Measurements from ENCODE around the gene MTAP. TPM values are rescaled to one million over a fixed set of nuclear protein-coding genes. Genes with fewer than 3 reads are reported as not detected.
A peak's percentile ranks its signal among the peaks of the same experiment; 100 is the strongest.
"Not testable (repeated sequence)": the region's sequence is repeated elsewhere in the genome, so short reads cannot be mapped to it uniquely, and the experiment has no call there.

The MTAP gene
- total RNA-seq, 1 donor from 2014 or later = 58.1 TPM

- Mint-ChIP-seq H3K36me3 (ENCODE audit: low read depth) (peaks cover 6% of the 10 kb centered on the region), H3K27me3 (no peaks in the 10 kb centered on the region), H3K9me3 (peaks cover 6% of the 10 kb centered on the region), H3K4me3 (no peak overlapping the region), H3K27ac (no peak overlapping the region), H3K4me1 (peaks cover 4% of the 10 kb centered on the region)
- no peak for DNase-seq
- intact Hi-C loops (cut with micrococcal nuclease) = no loop called here
Observed at GRCh38 chr9:21927752-21928151, 125.3 kb downstream of the MTAP start.

- no peak for DNase-seq
- no peak overlapping the region for H3K4me3 Mint-ChIP-seq
- intact Hi-C loops (cut with micrococcal nuclease) = no loop called here
- peaks cover 4% of the 10 kb centered on the region for H3K4me1 Mint-ChIP-seq
- H3K27me3 Mint-ChIP-seq = no peaks in the 10 kb centered on the region
- peaks cover under 1% of the 10 kb centered on the region for H3K9me3 Mint-ChIP-seq
- peaks cover 6% of the 10 kb centered on the region for H3K36me3 Mint-ChIP-seq (ENCODE audit: low read depth)
- H3K27ac Mint-ChIP-seq = no peak overlapping the region
Observed at GRCh38 chr9:21931428-21931827, 129.0 kb downstream of the MTAP start.

- Mint-ChIP-seq H3K4me1 (no peaks in the 10 kb centered on the region), H3K4me3 (no peak overlapping the region), H3K36me3 (ENCODE audit: low read depth) (peaks cover 6% of the 10 kb centered on the region), H3K27ac (no peak overlapping the region), H3K9me3 (no peaks in the 10 kb centered on the region), H3K27me3 (no peaks in the 10 kb centered on the region)
- intact Hi-C loops (cut with micrococcal nuclease) = no loop called here
- DNase-seq = no peak
Observed at GRCh38 chr9:21933281-21933680, 130.8 kb downstream of the MTAP start.

GRCh38 chr9:21933865-21934264 is 131.4 kb downstream of the MTAP start:
- Mint-ChIP-seq H3K27ac (no peak overlapping the region), H3K4me1 (no peaks in the 10 kb centered on the region), H3K27me3 (no peaks in the 10 kb centered on the region), H3K9me3 (no peaks in the 10 kb centered on the region), H3K36me3 (ENCODE audit: low read depth) (peaks cover 6% of the 10 kb centered on the region), H3K4me3 (no peak overlapping the region)
- intact Hi-C loops (cut with micrococcal nuclease) = no loop called here
- no peak for DNase-seq

- H3K4me1 Mint-ChIP-seq = no peaks in the 10 kb centered on the region
- peaks cover 6% of the 10 kb centered on the region for H3K36me3 Mint-ChIP-seq (ENCODE audit: low read depth)
- intact Hi-C loops (cut with micrococcal nuclease) = no loop called here
- H3K9me3 Mint-ChIP-seq = no peaks in the 10 kb centered on the region
- peaks cover 3% of the 10 kb centered on the region for H3K27me3 Mint-ChIP-seq
- no peak for DNase-seq
- H3K27ac Mint-ChIP-seq = no peak overlapping the region
- no peak overlapping the region for H3K4me3 Mint-ChIP-seq
Observed at GRCh38 chr9:21935631-21936030, 133.2 kb downstream of the MTAP start.

- peaks cover 5% of the 10 kb centered on the region for H3K27me3 Mint-ChIP-seq
- intact Hi-C loops (cut with micrococcal nuclease) = no loop called here
- H3K4me1 Mint-ChIP-seq = no peaks in the 10 kb centered on the region
- no peaks in the 10 kb centered on the region for H3K9me3 Mint-ChIP-seq
- H3K4me3 Mint-ChIP-seq = no peak overlapping the region
- no peak for DNase-seq
- H3K27ac Mint-ChIP-seq = no peak overlapping the region
- peaks cover 3% of the 10 kb centered on the region for H3K36me3 Mint-ChIP-seq (ENCODE audit: low read depth)
Observed at GRCh38 chr9:21936161-21936560, 133.7 kb downstream of the MTAP start.

- Mint-ChIP-seq H3K4me1 (no peaks in the 10 kb centered on the region), H3K36me3 (ENCODE audit: low read depth) (no peaks in the 10 kb centered on the region), H3K4me3 (no peak overlapping the region), H3K27me3 (peaks cover 30% of the 10 kb centered on the region), H3K27ac (no peak overlapping the region), H3K9me3 (no peaks in the 10 kb centered on the region)
- no peak for DNase-seq
- intact Hi-C loops (cut with micrococcal nuclease) = no loop called here
Observed at GRCh38 chr9:21941337-21941995, 139.0 kb downstream of the MTAP start.

- Mint-ChIP-seq H3K27me3 (peaks cover 42% of the 10 kb centered on the region), H3K4me1 (no peaks in the 10 kb centered on the region), H3K4me3 (no peak overlapping the region), H3K9me3 (no peaks in the 10 kb centered on the region), H3K36me3 (ENCODE audit: low read depth) (no peaks in the 10 kb centered on the region), H3K27ac (no peak overlapping the region)
- intact Hi-C loops (cut with micrococcal nuclease) = no loop called here
- no peak for DNase-seq
Observed at GRCh38 chr9:21943464-21943863, 141.0 kb downstream of the MTAP start.

GRCh38 chr9:21945606-21946005 is 143.2 kb downstream of the MTAP start:
- Mint-ChIP-seq H3K4me1 (no peaks in the 10 kb centered on the region), H3K27ac (no peak overlapping the region), H3K4me3 (no peak overlapping the region), H3K9me3 (no peaks in the 10 kb centered on the region), H3K36me3 (ENCODE audit: low read depth) (no peaks in the 10 kb centered on the region), H3K27me3 (peaks cover 46% of the 10 kb centered on the region)
- DNase-seq = no peak
- intact Hi-C loops (cut with micrococcal nuclease) = no loop called here

- H3K27ac Mint-ChIP-seq = no peak overlapping the region
- intact Hi-C loops (cut with micrococcal nuclease) = no loop called here
Observed at GRCh38 chr9:21958833-21959232, 156.4 kb downstream of the MTAP start.

GRCh38 chr9:21959268-21959667 is 156.8 kb downstream of the MTAP start:
- H3K27ac Mint-ChIP-seq; DNase-seq; H3K4me1 Mint-ChIP-seq; H3K36me3 Mint-ChIP-seq (ENCODE audit: low read depth); H3K4me3 Mint-ChIP-seq; intact Hi-C loops (cut with micrococcal nuclease): not testable (repeated sequence)
- Mint-ChIP-seq H3K9me3 (peaks cover 17% of the 10 kb centered on the region), H3K27me3 (peaks cover 45% of the 10 kb centered on the region)

More at GRCh38 chr9:21958833-21959232, 156.4 kb downstream of the MTAP start:
- DNase-seq = no peak
- Mint-ChIP-seq H3K9me3 (peaks cover 17% of the 10 kb centered on the region), H3K4me1 (no peaks in the 10 kb centered on the region), H3K4me3 (no peak overlapping the region), H3K27me3 (peaks cover 46% of the 10 kb centered on the region), H3K36me3 (ENCODE audit: low read depth) (no peaks in the 10 kb centered on the region)

- no peaks in the 10 kb centered on the region for H3K36me3 Mint-ChIP-seq (ENCODE audit: low read depth)
- peaks cover 56% of the 10 kb centered on the region for H3K27me3 Mint-ChIP-seq
- peaks cover 19% of the 10 kb centered on the region for H3K4me1 Mint-ChIP-seq
- H3K27ac Mint-ChIP-seq = no peak overlapping the region
- DNase-seq = no peak
- intact Hi-C loops (cut with micrococcal nuclease) = no loop called here
- no peak overlapping the region for H3K4me3 Mint-ChIP-seq
- peaks cover 17% of the 10 kb centered on the region for H3K9me3 Mint-ChIP-seq
Observed at GRCh38 chr9:21961569-21961968, 159.1 kb downstream of the MTAP start.

- peaks cover 31% of the 10 kb centered on the region for H3K4me1 Mint-ChIP-seq
- peak overlapping the region; percentile 72 for H3K27ac Mint-ChIP-seq
- H3K36me3 Mint-ChIP-seq (ENCODE audit: low read depth) = peaks cover 11% of the 10 kb centered on the region
- peaks cover 83% of the 10 kb centered on the region for H3K27me3 Mint-ChIP-seq
- DNase-seq = peak; percentile 88
- intact Hi-C loops (cut with micrococcal nuclease) = loop anchor here (1.0 to 5.0 kb wide), 4 partner anchors 133 to 482 kb away; partner anchors contain the start of gene DMRTA1
- peaks cover 33% of the 10 kb centered on the region for H3K9me3 Mint-ChIP-seq
- H3K4me3 Mint-ChIP-seq = peak overlapping the region; percentile 70
Observed at GRCh38 chr9:21964925-21965385, 162.5 kb downstream of the MTAP start.

GRCh38 chr9:21965401-21965951 is 163.0 kb downstream of the MTAP start:
- peaks cover 85% of the 10 kb centered on the region for H3K27me3 Mint-ChIP-seq
- peak overlapping the region; percentile 70 for H3K4me3 Mint-ChIP-seq
- H3K36me3 Mint-ChIP-seq (ENCODE audit: low read depth) = peaks cover 16% of the 10 kb centered on the region
- peaks cover 38% of the 10 kb centered on the region for H3K9me3 Mint-ChIP-seq
- H3K4me1 Mint-ChIP-seq = peaks cover 31% of the 10 kb centered on the region
- DNase-seq = peak; percentile 85
- H3K27ac Mint-ChIP-seq = peak overlapping the region; percentile 72
- intact Hi-C loops (cut with micrococcal nuclease) = loop anchor here (1.0 to 5.0 kb wide), 4 partner anchors 133 to 482 kb away; partner anchors contain the start of gene DMRTA1

Measured in activated CD4-positive, alpha-beta T cell treated with anti-CD3 and anti-CD28 coated beads, Interleukin-2, amount 10 ng/mL, durations not matched to agents 24 days and 14 days (primary cell).